GM12878 (cell line): ENCODE data around the gene SPRYD3. TPM values are rescaled to one million over a fixed set of nuclear protein-coding genes. Genes with fewer than 3 reads are reported as not detected.

Experiments
- ATAC-seq: fragments of 200-7000 bp; cut with Tn5 transposase; 3 replicates; pipeline ENCODE4 v1.9.1; 2020; ENCODE audit warnings: mild to moderate bottlenecking, moderate library complexity
- BruUV-seq: library from RNA; stranded (reverse); fragments of 400-500 nt; replicated peaks from 2 replicates; lab custom pipeline; 2021; lab: Mats Ljungman, UMichigan
- CTCF ChIA-PET: fragments of 300-600 bp; sonication (Branson Sonifier 250); formaldehyde crosslinking; extraction: SDS; loops from one replicate; lab custom pipeline; 2021; ENCODE audit warnings: inconsistent platforms; lab: Yijun Ruan, JAX
- POLR2A ChIA-PET: fragments of 350-600 bp; formaldehyde crosslinking; extraction: SDS; loops from one replicate; lab custom pipeline; 2021; ENCODE audit warnings: inconsistent platforms; lab: Charles Lee
- RAD21 ChIA-PET: fragments of 300-600 bp; sonication (Branson Sonifier 250); formaldehyde crosslinking; loops from one replicate; lab custom pipeline; 2023; ENCODE audit warnings: antibody characterized with exemption; ENCODE audit not compliant: unreplicated experiment; lab: Charles Lee
- SMC1A ChIA-PET: fragments of 300-600 bp; sonication (Branson Sonifier 250); formaldehyde crosslinking; loops from one replicate; lab custom pipeline; 2023; ENCODE audit not compliant: unreplicated experiment, uncharacterized antibody; lab: Charles Lee
- DNase-seq: peaks from one replicate; pipeline ENCODE4 v3.0.0-alpha.2; 2011; ENCODE audit warnings: low read depth, low spot score
- FAIRE-seq: peaks from 3 replicates; lab custom pipeline; 2011; peaks lifted over from hg19 to GRCh38; lab: Jason Lieb, UNC
- H2AFZ ChIP-seq: 2 replicates; pipeline ENCODE4 v1.6.0; 2011; ENCODE audit warnings: low read depth, low read length, control low read depth; ENCODE audit not compliant: control insufficient read depth
- H3K27ac ChIP-seq: 2 replicates; pipeline ENCODE4 v1.5.1; 2011; ENCODE audit warnings: control low read depth; ENCODE audit not compliant: control insufficient read depth, insufficient read depth
- H3K27me3 ChIP-seq, 2 experiments: replicated peaks in 1 of 2; 2 replicates each; pipeline versions ENCODE4 v1.6.0 to v1.6.1; 2011; ENCODE audit warnings: low read length in 1 of 2; ENCODE audit not compliant: control insufficient read depth in 2 of 2, insufficient read depth in 2 of 2
- H3K36me3 ChIP-seq, 2 experiments: 2 replicates each; pipeline ENCODE4 v1.5.1; 2011; ENCODE audit warnings: low read length in 1 of 2; ENCODE audit not compliant: control insufficient read depth in 2 of 2, insufficient read depth in 2 of 2
- H3K4me1 ChIP-seq: 2 replicates; pipeline ENCODE4 v1.6.1; 2011; ENCODE audit warnings: mild to moderate bottlenecking, low read length, moderate library complexity, mixed read lengths; ENCODE audit not compliant: control insufficient read depth, insufficient read depth
- H3K4me2 ChIP-seq: 2 replicates; pipeline ENCODE4 v1.6.0; 2011; ENCODE audit warnings: control low read depth; ENCODE audit not compliant: control insufficient read depth, insufficient read depth
- H3K4me3 ChIP-seq: fragments of 200-600 bp; sonication (generic); 2 replicates; pipeline ENCODE4 v1.5.1; 2016
- H3K79me2 ChIP-seq: 2 replicates; pipeline ENCODE4 v1.6.0; 2011; ENCODE audit warnings: low read length; ENCODE audit not compliant: control insufficient read depth, insufficient read depth
- H3K9ac ChIP-seq: 2 replicates; pipeline ENCODE4 v1.8.0; 2011; ENCODE audit warnings: low read length, control low read depth, mixed read lengths; ENCODE audit not compliant: control insufficient read depth, insufficient read depth
- H3K9me3 ChIP-seq: replicated peaks from 3 replicates; pipeline ENCODE4 v1.5.1; 2011; ENCODE audit warnings: mild to moderate bottlenecking, low read length; ENCODE audit not compliant: control insufficient read depth, insufficient read depth
- H4K20me1 ChIP-seq: 2 replicates; pipeline ENCODE4 v1.6.0; 2011; ENCODE audit not compliant: control insufficient read depth, insufficient read depth
- BMI1 ChIP-seq: fragments of 450-650 bp; IDR thresholded peaks from 2 replicates; pipeline ENCODE4 v1.6.1; 2016; ENCODE audit warnings: mild to moderate bottlenecking, moderate library complexity, borderline replicate concordance
- CEBPZ ChIP-seq: fragments of 150-350 bp; IDR thresholded peaks from 2 replicates; pipeline ENCODE4 v1.6.1; 2016; ENCODE audit warnings: low read depth, low read length
- FOXK2 ChIP-seq: fragments of 450-650 bp; IDR thresholded peaks from 2 replicates; pipeline ENCODE4 v1.6.1; 2017; ENCODE audit warnings: mild to moderate bottlenecking, moderate library complexity
- JUND ChIP-seq: IDR thresholded peaks from 2 replicates; pipeline ENCODE4 v1.6.1; 2012; ENCODE audit warnings: low read depth, mild to moderate bottlenecking, low read length, improper control_type of control experiment, moderate library complexity
- MYB ChIP-seq: fragments of 150-350 bp; IDR thresholded peaks from 2 replicates; pipeline ENCODE4 v1.6.1; 2014; ENCODE audit warnings: mild to moderate bottlenecking, low read depth, low read length, borderline replicate concordance
- SRF ChIP-seq, 2 experiments: IDR thresholded peaks; 2 replicates each; pipeline ENCODE4 v1.6.1; 2011; ENCODE audit warnings: low read depth in 2 of 2, low read length in 2 of 2, mild to moderate bottlenecking in 1 of 2, moderate library complexity in 1 of 2
- ZBTB40 ChIP-seq: fragments of 450-650 bp; IDR thresholded peaks from 2 replicates; pipeline ENCODE4 v1.6.1; 2016; ENCODE audit warnings: mild to moderate bottlenecking, moderate library complexity, borderline replicate concordance
- ZNF207 ChIP-seq: fragments of 450-650 bp; IDR thresholded peaks from 2 replicates; pipeline ENCODE4 v1.6.1; 2014; ENCODE audit warnings: antibody characterized with exemption, mild to moderate bottlenecking, borderline replicate concordance
- ZNF217 ChIP-seq: fragments of 450-650 bp; IDR thresholded peaks from 2 replicates; pipeline ENCODE4 v1.6.1; 2017; ENCODE audit warnings: antibody characterized with exemption, mild to moderate bottlenecking
- ZNF384 ChIP-seq: IDR thresholded peaks from 2 replicates; pipeline ENCODE4 v1.6.1; 2012; ENCODE audit warnings: low read depth, mild to moderate bottlenecking, low read length, improper control_type of control experiment, borderline replicate concordance
- WGBS: methylation state at CpG from one replicate; pipeline ENCODE4 v1.1.6; 2016; ENCODE audit warnings: low lambda C conversion rate; ENCODE audit not compliant: insufficient replicate concordance, insufficient coverage; ENCODE audit errors: missing lambda C conversion rate; 5-methylcytosine and 5-hydroxymethylcytosine counted together
- in situ Hi-C: fragments of 300-500 bp; cut with MboI; formaldehyde crosslinking; loops from 9 replicates; pipeline ENCODE4 v1.14.3; 2018; ENCODE audit warnings: mixed read lengths
- intact Hi-C: fragments of 100-400 bp; cut with micrococcal nuclease; formaldehyde crosslinking; loops from one replicate; pipeline ENCODE4 v1.14.2; 2022; ENCODE audit not compliant: unreplicated experiment
- polyA plus RNA-seq, 11 experiments: library from polyadenylated mRNA; depleted of rRNA in 4 of 11; unstranded in 6 of 11; stranded (reverse) in 5 of 11; fragments of >200 nt; fragmentation: Nextera tagmentation in 4 of 11; fragmentation: Illumina TruSeq in 1 of 11; extraction: Ambion mirVana in 4 of 11; extraction: Trizol in 1 of 11; gene quantifications; 1 replicate in 1 of 11; 2 replicates in 10 of 11; pipeline versions ENCODE4 v1.2.1 to v1.2.3, GENCODE V29; 2011 to 2016; ENCODE audit warnings: inconsistent platforms in 2 of 11, missing spikeins in 2 of 11, low read depth in 1 of 11
- total RNA-seq, 4 experiments: library from RNA; depleted of rRNA in 3 of 4; stranded (reverse); fragments of >200 nt in 3 of 4; fragmentation: Illumina TruSeq in 1 of 4; extraction: Trizol in 1 of 4; gene quantifications; 2 replicates each; pipeline versions ENCODE4 v1.2.1 to v1.2.3, GENCODE V29; 2013 to 2021
- TF ChIP-seq, protein P1 (sequence below): fragments of 450-650 bp; IDR thresholded peaks from 2 replicates; pipeline ENCODE4 v1.6.1; 2017; ENCODE audit warnings: antibody characterized with exemption, mild to moderate bottlenecking, moderate library complexity

Gene SPRYD3
- total and polyA plus RNA-seq, 10 of the 15 experiments (the other 5 are each of a cell fraction or from before 2014, with no cell fraction given), result 2.3 to 26.4 (median 20.2) TPM

DNA sequence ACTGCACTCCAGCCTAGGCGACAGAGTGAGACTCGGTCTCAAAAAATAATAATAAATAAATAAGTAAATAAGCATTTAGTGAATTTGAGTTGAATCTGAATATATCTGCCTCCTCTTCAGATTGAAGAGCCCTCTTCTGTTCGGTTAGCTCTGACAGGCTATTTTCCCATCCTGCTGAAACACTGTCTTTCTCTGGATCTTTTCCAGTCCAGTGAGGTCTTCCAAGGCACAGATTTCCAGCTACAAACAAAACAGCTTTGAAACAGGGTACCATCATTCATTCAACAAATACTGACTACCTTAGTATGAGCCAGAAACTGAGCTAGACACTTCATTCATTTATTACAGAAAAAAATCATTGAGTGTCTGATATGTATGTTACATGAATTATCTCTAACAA, 7.2 kb upstream of the SPRYD3 start:
- Histone ChIP-seq H3K4me2 (no peak overlapping the region), H3K9me3 (no peaks in the 10 kb centered on the region), H3K79me2 (no peaks in the 10 kb centered on the region), H2AFZ (no peak overlapping the region), H3K27me3 (peaks cover 0 to 8% of the 10 kb centered on the region in 2 experiments; a peak in 1 of 4 replicates), H3K36me3 (no peaks in the 10 kb centered on the region), H3K4me3 (no peak overlapping the region), H3K9ac (no peak overlapping the region), H3K4me1 (no peaks in the 10 kb centered on the region), H3K27ac (no peak overlapping the region), H4K20me1 (no peaks in the 10 kb centered on the region)
- DNase-seq (no peak), FAIRE-seq (no peak), ATAC-seq (no peak)
- TF ChIP-seq, protein P1, sequence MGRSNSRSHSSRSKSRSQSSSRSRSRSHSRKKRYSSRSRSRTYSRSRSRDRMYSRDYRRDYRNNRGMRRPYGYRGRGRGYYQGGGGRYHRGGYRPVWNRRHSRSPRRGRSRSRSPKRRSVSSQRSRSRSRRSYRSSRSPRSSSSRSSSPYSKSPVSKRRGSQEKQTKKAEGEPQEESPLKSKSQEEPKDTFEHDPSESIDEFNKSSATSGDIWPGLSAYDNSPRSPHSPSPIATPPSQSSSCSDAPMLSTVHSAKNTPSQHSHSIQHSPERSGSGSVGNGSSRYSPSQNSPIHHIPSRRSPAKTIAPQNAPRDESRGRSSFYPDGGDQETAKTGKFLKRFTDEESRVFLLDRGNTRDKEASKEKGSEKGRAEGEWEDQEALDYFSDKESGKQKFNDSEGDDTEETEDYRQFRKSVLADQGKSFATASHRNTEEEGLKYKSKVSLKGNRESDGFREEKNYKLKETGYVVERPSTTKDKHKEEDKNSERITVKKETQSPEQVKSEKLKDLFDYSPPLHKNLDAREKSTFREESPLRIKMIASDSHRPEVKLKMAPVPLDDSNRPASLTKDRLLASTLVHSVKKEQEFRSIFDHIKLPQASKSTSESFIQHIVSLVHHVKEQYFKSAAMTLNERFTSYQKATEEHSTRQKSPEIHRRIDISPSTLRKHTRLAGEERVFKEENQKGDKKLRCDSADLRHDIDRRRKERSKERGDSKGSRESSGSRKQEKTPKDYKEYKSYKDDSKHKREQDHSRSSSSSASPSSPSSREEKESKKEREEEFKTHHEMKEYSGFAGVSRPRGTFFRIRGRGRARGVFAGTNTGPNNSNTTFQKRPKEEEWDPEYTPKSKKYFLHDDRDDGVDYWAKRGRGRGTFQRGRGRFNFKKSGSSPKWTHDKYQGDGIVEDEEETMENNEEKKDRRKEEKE, result no peak
- TF ChIP-seq ZNF207 (no peak), FOXK2 (no peak), BMI1 (no peak), JUND (no peak), MYB (no peak), ZNF217 (no peak), ZBTB40 (no peak), SRF (IDR thresholded peaks at IDR 0.05; ENCODE audit: low read depth in 2 of 2, low read length in 2 of 2) (no peak), ZNF384 (no peak), CEBPZ (no peak)
- in situ Hi-C loops (no loop called here), intact Hi-C loops (no loop called here)
- SMC1A ChIA-PET, result interaction anchor here (0.6 to 1.8 kb wide), 7 partner anchors 10 to 25 kb away, joined by 3 to 5 read pairs (median 4); partner anchors contain the start of gene SOAT2
- CTCF ChIA-PET, result interaction anchor here (0.7 to 13.2 kb wide), 4 partner anchors 12 to 259 kb away, joined by 3 to 177 read pairs (median 6); partner anchors contain the start of genes IGFBP6 and SOAT2
- POLR2A ChIA-PET, result interaction anchor here (1.9 kb wide), 1 partner anchor 9 kb away, joined by 4 read pairs; no protein-coding TSS in a partner anchor
- BruUV-seq, result no TSS peak
- 76% methylated on average over 3 of the region's 3 CpGs for whole genome bisulfite sequencing
- RAD21 ChIA-PET, result interaction anchor here (1.3 kb wide), 1 partner anchor 12 kb away, joined by 5 read pairs; no protein-coding TSS in a partner anchor
